ENCODE measurements around the gene ARID1B. TPM values are rescaled to one million over a fixed set of nuclear protein-coding genes. Genes with fewer than 3 reads are reported as not detected.

ARID1B gene
- polyA plus RNA-seq, 1 experiment, result 17.0 TPM

GRCh38 chr6:157206359-157206815 lies 429.2 kb downstream of the ARID1B start:
- no peak for DNase-seq (ENCODE audit: low read depth)
- ChIA-PET CTCF (no interaction called here), POLR2A (no interaction called here)
- Histone ChIP-seq H3K27me3 (ENCODE audit: control insufficient read depth, insufficient read depth, low read length) (no peaks in the 10 kb centered on the region), H3K4me3 (ENCODE audit: low read depth, low read length) (no peak overlapping the region), H3K36me3 (ENCODE audit: control insufficient read depth, insufficient read depth, low read length) (peaks cover 14% of the 10 kb centered on the region)
- TF ChIP-seq, protein P1, sequence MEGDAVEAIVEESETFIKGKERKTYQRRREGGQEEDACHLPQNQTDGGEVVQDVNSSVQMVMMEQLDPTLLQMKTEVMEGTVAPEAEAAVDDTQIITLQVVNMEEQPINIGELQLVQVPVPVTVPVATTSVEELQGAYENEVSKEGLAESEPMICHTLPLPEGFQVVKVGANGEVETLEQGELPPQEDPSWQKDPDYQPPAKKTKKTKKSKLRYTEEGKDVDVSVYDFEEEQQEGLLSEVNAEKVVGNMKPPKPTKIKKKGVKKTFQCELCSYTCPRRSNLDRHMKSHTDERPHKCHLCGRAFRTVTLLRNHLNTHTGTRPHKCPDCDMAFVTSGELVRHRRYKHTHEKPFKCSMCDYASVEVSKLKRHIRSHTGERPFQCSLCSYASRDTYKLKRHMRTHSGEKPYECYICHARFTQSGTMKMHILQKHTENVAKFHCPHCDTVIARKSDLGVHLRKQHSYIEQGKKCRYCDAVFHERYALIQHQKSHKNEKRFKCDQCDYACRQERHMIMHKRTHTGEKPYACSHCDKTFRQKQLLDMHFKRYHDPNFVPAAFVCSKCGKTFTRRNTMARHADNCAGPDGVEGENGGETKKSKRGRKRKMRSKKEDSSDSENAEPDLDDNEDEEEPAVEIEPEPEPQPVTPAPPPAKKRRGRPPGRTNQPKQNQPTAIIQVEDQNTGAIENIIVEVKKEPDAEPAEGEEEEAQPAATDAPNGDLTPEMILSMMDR (IDR thresholded peaks at IDR 0.05; ENCODE audit: insufficient read depth, low read depth, low read length), result no peak

DNA sequence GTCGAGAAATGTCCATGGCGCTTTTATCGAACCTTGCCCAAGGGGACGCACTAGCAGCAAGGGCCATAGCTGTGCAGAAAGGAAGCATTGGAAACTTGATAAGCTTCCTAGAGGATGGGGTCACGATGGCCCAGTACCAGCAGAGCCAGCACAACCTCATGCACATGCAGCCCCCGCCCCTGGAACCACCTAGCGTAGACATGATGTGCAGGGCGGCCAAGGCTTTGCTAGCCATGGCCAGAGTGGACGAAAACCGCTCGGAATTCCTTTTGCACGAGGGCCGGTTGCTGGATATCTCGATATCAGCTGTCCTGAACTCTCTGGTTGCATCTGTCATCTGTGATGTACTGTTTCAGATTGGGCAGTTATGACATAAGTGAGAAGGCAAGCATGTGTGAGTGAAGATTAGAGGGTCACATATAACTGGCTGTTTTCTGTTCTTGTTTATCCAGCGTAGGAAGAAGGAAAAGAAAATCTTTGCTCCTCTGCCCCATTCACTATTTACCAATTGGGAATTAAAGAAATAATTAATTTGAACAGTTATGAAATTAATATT lies 430.4 kb downstream of the ARID1B start:
- no peak for DNase-seq (ENCODE audit: low read depth)
- ChIA-PET POLR2A (no interaction called here), CTCF (no interaction called here)
- Histone ChIP-seq H3K36me3 (ENCODE audit: control insufficient read depth, insufficient read depth, low read length) (peaks cover 14% of the 10 kb centered on the region), H3K27me3 (ENCODE audit: control insufficient read depth, insufficient read depth, low read length) (no peaks in the 10 kb centered on the region), H3K4me3 (ENCODE audit: low read depth, low read length) (no peak overlapping the region)
- TF ChIP-seq, protein P1 (IDR thresholded peaks at IDR 0.05; ENCODE audit: insufficient read depth, low read depth, low read length), result no peak

GRCh38 chr6:157209865-157210530 lies 432.8 kb downstream of the ARID1B start:
- CTCF ChIA-PET, result no interaction called here
- Histone ChIP-seq H3K4me3 (ENCODE audit: low read depth, low read length) (no peak overlapping the region), H3K36me3 (ENCODE audit: control insufficient read depth, insufficient read depth, low read length) (peaks cover 9% of the 10 kb centered on the region), H3K27me3 (ENCODE audit: control insufficient read depth, insufficient read depth, low read length) (no peaks in the 10 kb centered on the region)
- no peak for DNase-seq (ENCODE audit: low read depth)
- TF ChIP-seq, protein P1 (IDR thresholded peaks at IDR 0.05; ENCODE audit: insufficient read depth, low read depth, low read length), result no peak
- POLR2A ChIA-PET, result no interaction called here

DNA sequence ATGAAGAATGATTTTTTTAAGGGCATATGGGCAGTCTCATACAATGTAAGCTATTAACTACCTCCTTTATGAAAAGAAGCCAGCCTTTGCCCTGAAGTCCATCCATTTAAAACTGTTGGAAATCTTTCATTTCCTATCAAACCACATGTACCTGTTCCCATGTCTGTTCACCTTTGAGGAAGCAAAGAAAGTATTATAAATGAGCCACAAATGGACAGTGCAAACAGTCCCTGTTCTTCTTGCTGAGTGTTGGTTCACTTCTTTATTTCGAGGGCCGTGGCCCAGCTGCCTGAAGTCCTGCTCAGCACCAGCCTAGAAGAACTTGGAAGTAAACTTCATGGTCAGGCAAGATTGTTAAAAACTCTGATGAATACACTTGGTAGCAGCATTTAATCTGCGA lies 433.8 kb downstream of the ARID1B start:
- ChIA-PET POLR2A (no interaction called here), CTCF (no interaction called here)
- no peak for DNase-seq (ENCODE audit: low read depth)
- TF ChIP-seq, protein P1 (IDR thresholded peaks at IDR 0.05; ENCODE audit: insufficient read depth, low read depth, low read length), result no peak
- Histone ChIP-seq H3K27me3 (ENCODE audit: control insufficient read depth, insufficient read depth, low read length) (no peaks in the 10 kb centered on the region), H3K36me3 (ENCODE audit: control insufficient read depth, insufficient read depth, low read length) (peaks cover 9% of the 10 kb centered on the region), H3K4me3 (ENCODE audit: low read depth, low read length) (no peak overlapping the region)

DNA sequence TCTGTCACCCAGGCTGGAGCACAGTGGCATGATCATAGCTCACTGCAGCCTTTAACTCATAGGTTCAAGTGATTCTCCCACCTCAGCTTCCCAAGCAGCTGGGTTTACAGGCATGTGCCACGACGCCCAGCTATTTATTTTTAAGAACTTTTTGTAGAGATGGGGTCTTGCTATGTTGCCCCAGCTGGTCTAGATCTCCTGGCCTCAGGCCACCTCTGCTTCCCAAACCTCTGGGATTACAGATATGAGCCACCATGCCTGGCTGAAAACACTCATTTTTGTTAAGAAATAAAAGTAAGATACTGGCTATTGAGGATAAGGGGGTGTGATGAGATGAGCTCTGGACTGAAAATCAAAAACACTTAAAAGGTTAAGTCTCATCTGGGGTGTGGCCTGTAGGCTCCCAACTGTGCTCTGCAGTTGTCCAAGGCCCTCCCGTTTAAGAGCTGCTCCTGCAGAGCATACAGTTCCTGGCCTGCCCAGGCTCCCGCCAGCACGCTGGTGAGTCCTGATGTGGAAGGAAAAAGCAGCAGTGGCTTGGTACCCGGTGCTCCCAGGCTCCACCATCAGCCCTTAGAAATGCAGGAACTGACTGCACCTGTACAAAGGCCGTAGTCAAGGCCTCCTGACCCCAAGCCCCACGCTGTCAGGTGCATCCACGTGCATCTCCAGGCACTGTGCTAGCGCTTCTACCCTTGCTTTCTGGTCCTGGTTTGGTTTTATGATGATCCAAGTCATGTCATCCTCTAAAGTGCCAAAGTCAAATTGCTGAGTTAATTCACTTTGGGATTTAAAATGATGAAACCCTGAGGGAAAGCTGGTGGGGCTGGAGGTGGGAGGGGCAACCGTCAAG lies 434.7 kb downstream of the ARID1B start:
- POLR2A ChIA-PET, result no interaction called here
- peaks cover 6% of the 10 kb centered on the region for H3K36me3 ChIP-seq (ENCODE audit: control insufficient read depth, insufficient read depth, low read length)
- no peak for DNase-seq (ENCODE audit: low read depth)
- no peaks in the 10 kb centered on the region for H3K27me3 ChIP-seq (ENCODE audit: control insufficient read depth, insufficient read depth, low read length)
- CTCF ChIA-PET, result interaction anchor here (0.7 to 1.5 kb wide), 2 partner anchors 13 to 24 kb away, joined by 3 to 4 read pairs; no protein-coding TSS in a partner anchor
- TF ChIP-seq, protein P1 (IDR thresholded peaks at IDR 0.05; ENCODE audit: insufficient read depth, low read depth, low read length), result no peak
- no peak overlapping the region for H3K4me3 ChIP-seq (ENCODE audit: low read depth, low read length)

All from BJ (cell line).